NB4 (cell line): ENCODE data around the gene GPC5.

Experiments used
- CTCF ChIP-seq: IDR thresholded peaks from one replicate; pipeline ENCODE4 v1.5.1; 2012; ENCODE audit warnings: low read depth, low read length
- MYC ChIP-seq: IDR thresholded peaks from 2 replicates; pipeline ENCODE4 v1.6.1; 2011; ENCODE audit warnings: low read depth, low read length
- TF ChIP-seq, protein P1 (sequence below): IDR thresholded peaks from 2 replicates; pipeline ENCODE4 v1.6.1; 2011; ENCODE audit warnings: low read depth, low read length

GRCh38 chr13:91468301-91468700, 69.9 kb downstream of the GPC5 start:
- no peak for TF ChIP-seq CTCF
- TF ChIP-seq, protein P1, sequence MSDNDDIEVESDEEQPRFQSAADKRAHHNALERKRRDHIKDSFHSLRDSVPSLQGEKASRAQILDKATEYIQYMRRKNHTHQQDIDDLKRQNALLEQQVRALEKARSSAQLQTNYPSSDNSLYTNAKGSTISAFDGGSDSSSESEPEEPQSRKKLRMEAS, result no peak
- no peak for TF ChIP-seq MYC
